ENCODE measurements around the gene SPOCK2. TPM values are rescaled to one million over a fixed set of nuclear protein-coding genes. Genes with fewer than 3 reads are reported as not detected.

Gene SPOCK2
- total RNA-seq, 1 donor from 2014 or later: 9.7 TPM

GRCh38 chr10:72061930-72062329, 26.4 kb downstream of the SPOCK2 start:
- Histone ChIP-seq H3K36me3 (no peaks in the 10 kb centered on the region), H3K4me1 (no peaks in the 10 kb centered on the region), H3K9me3 (no peaks in the 10 kb centered on the region), H3K27me3 (no peaks in the 10 kb centered on the region), H3K4me3 (no peak overlapping the region), H3K27ac (no peak overlapping the region)
- DNase-seq (ENCODE audit: low spot score in 2 of 2): no peak
- TF ChIP-seq, protein P1, sequence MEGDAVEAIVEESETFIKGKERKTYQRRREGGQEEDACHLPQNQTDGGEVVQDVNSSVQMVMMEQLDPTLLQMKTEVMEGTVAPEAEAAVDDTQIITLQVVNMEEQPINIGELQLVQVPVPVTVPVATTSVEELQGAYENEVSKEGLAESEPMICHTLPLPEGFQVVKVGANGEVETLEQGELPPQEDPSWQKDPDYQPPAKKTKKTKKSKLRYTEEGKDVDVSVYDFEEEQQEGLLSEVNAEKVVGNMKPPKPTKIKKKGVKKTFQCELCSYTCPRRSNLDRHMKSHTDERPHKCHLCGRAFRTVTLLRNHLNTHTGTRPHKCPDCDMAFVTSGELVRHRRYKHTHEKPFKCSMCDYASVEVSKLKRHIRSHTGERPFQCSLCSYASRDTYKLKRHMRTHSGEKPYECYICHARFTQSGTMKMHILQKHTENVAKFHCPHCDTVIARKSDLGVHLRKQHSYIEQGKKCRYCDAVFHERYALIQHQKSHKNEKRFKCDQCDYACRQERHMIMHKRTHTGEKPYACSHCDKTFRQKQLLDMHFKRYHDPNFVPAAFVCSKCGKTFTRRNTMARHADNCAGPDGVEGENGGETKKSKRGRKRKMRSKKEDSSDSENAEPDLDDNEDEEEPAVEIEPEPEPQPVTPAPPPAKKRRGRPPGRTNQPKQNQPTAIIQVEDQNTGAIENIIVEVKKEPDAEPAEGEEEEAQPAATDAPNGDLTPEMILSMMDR (IDR thresholded peaks at IDR 0.05): no peak
- intact Hi-C loops (cut with DNase I): no loop called here

DNA sequence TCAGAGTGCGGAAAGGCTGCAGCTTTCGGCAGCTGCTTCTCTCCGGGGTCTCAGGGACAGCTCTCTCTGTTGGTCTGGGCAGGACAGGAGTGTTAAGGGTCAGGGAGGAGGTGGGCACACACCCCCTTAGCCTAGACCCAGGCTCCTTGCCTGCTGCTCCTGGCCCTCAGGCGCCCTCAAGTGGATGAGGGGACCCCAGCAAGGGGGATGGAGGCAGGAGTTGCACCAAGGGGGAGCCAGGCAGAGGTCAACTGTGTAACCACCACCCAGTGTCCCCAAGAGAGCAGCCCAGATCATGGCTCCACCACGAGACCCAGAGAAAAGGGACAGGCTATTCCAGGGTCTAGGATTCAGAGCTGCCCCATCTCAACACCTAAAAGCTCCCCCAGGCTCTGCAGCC, 26.9 kb downstream of the SPOCK2 start:
- DNase-seq (ENCODE audit: low spot score in 2 of 2): no peak
- Histone ChIP-seq H3K36me3 (no peaks in the 10 kb centered on the region), H3K9me3 (no peaks in the 10 kb centered on the region), H3K27me3 (no peaks in the 10 kb centered on the region), H3K4me1 (no peaks in the 10 kb centered on the region), H3K27ac (no peak overlapping the region), H3K4me3 (no peak overlapping the region)
- intact Hi-C loops (cut with DNase I): no loop called here
- TF ChIP-seq, protein P1 (IDR thresholded peaks at IDR 0.05): no peak

GRCh38 chr10:72059843-72060822, 28.2 kb downstream of the SPOCK2 start:
- Histone ChIP-seq H3K9me3 (no peaks in the 10 kb centered on the region), H3K36me3 (no peaks in the 10 kb centered on the region), H3K4me1 (no peaks in the 10 kb centered on the region), H3K4me3 (no peak overlapping the region), H3K27ac (no peak overlapping the region), H3K27me3 (no peaks in the 10 kb centered on the region)
- DNase-seq (ENCODE audit: low spot score in 2 of 2): no peak
- TF ChIP-seq, protein P1 (IDR thresholded peaks at IDR 0.05): no peak
- intact Hi-C loops (cut with DNase I): no loop called here

DNA sequence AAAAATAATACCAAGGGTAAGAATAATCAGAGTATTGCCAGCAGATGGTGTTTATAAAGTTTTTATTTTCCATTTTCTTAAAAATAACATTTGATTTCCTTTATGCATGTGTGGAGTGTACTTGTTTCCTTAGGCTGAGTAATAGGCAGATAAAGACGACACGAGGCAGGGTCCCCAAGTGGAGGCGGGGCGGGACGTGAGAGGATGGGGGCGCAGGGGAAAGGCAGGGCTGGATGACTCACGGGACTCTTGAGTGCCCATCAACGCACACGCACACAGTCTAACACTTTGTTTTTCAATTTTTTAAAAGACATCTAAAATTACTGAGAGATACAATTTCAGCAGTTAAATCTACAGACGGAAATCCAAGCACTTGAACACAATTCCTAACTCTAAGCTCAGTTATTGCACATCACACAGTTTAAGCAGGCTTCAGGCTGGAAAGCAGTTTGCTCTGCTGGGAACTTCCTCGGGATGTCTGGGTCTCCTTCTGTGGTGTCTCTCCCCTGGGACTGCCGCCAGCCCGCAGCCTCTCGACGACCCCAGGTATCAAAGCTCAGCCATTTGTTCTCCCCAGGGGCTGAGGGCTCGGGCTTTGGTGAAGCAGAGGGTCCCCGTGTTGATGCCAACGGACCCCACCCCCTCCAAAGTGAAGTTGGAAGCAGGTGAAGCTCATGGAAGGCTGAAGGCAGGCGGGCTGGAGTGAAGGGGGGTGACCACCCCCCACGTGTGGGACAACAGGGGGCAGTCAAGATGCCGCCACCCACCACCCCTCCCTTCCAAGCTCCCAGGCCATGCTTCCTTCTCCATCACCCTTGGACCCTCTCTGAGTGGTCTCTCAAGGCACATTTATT, 29.1 kb downstream of the SPOCK2 start:
- TF ChIP-seq, protein P1 (IDR thresholded peaks at IDR 0.05): no peak
- H3K4me3 ChIP-seq: no peak overlapping the region
- H3K27ac ChIP-seq: no peak overlapping the region
- H3K27me3 ChIP-seq: no peaks in the 10 kb centered on the region
- H3K36me3 ChIP-seq: no peaks in the 10 kb centered on the region
- intact Hi-C loops (cut with DNase I): no loop called here
- H3K4me1 ChIP-seq: no peaks in the 10 kb centered on the region
- no peak for DNase-seq (ENCODE audit: low spot score in 2 of 2)
- H3K9me3 ChIP-seq: no peaks in the 10 kb centered on the region

DNA sequence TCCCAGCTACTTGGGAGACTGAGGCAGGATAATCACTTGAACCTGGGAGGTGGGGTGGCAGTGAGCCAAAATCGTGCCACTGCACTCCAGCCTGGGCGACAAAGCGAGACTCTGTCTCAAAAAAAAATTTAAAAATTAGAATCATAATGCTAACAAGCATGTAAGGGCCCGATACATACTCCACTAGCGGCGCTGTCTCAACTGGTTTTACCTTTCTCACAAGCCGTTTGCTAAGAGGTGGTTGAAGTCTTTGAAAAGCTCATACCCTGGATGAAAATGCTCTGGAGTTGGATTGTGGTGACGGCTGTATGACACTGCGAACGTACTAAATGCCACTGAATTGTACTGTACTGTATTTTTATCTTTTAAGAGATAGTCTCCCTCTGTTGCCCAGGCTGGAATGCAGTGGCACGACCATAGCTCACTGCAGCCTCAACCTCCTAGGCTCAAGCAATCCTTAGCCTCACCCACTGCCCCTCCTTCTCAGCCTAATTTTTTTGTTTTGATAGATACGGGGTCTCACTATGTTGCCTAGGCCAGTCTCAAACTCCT, 29.9 kb downstream of the SPOCK2 start:
- no peak overlapping the region for H3K4me3 ChIP-seq
- TF ChIP-seq, protein P1 (IDR thresholded peaks at IDR 0.05): no peak
- no peaks in the 10 kb centered on the region for H3K27me3 ChIP-seq
- no peaks in the 10 kb centered on the region for H3K36me3 ChIP-seq
- H3K27ac ChIP-seq: no peak overlapping the region
- no peak for DNase-seq (ENCODE audit: low spot score in 2 of 2)
- intact Hi-C loops (cut with DNase I): no loop called here
- no peaks in the 10 kb centered on the region for H3K4me1 ChIP-seq
- H3K9me3 ChIP-seq: no peaks in the 10 kb centered on the region

Measured in ascending aorta (tissue), 2 donors.